ENCODE measurements around the gene TNS2. TPM values are rescaled to one million over a fixed set of nuclear protein-coding genes. Genes with fewer than 3 reads are reported as not detected.

Gene TNS2
- total and polyA plus RNA-seq, 4 donors, result 56.7 to 182 (median 105) TPM

DNA sequence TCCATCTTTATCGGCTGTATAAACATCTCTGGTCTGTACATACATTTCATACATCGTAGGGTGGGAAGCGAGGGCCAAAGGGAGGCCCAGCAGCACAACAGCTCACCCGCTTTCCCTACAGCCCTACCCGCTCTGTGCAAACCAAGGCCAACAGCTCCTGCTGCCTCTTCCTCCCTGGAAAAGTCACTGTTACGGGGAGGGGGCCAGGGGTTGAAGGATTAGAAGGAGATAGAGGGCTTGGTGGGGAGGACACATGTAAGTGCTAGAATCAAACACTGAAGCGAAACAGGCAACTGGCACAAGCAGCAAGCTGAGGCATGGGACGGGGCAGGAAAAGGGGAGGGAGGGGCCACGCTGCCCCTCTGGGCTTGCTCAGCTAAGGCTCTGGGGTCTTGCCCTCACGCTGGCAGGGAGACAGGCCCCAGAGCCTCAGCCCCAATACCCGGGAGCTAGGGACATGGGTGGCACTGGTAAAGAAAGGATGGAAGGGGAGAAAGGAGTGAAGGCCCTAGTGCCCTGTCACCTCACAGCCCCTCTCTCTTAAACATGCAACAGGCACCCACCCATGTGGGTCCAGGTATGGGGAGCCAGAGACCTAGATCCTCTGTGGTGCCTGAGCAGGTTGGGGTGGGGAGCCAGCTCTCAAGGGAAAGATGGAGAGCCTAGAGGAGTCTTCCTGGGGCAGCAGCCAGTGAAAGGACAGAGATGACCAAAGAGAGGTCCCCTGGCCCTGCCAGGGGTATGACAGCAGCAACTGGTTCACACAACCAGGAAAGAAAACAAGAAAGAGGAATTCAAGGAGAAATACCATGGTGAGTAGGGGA is 15.0 kb downstream of the TNS2 start:
- DNase-seq (no peak), ATAC-seq (ENCODE audit: insufficient read depth, low FRiP score) (no peak)
- no peak overlapping the region for H3K27ac ChIP-seq (ENCODE audit: low read depth in 1 of 2, low read length in 1 of 2)
- no peaks in the 10 kb centered on the region for H3K27me3 ChIP-seq (ENCODE audit: control insufficient read depth in 3 of 3, insufficient read depth in 3 of 3, low read length in 2 of 3)
- WGBS, 2 donors, result 82 to 91% methylated on average over 11 of the region's 11 CpGs
- H3K9me3 ChIP-seq (ENCODE audit: control insufficient read depth in 4 of 4, insufficient read depth in 3 of 4, low read length in 3 of 4), result no peaks in the 10 kb centered on the region
- H3K9ac ChIP-seq (ENCODE audit: insufficient read depth in 1 of 2, low read length in 2 of 2), result no peak overlapping the region
- peaks cover 0 to 25% (median 11%) of the 10 kb centered on the region in 5 donors for H3K4me1 ChIP-seq (ENCODE audit: control insufficient read depth in 5 of 5, insufficient read depth in 5 of 5, low read length in 5 of 5)
- TF ChIP-seq, protein P1, sequence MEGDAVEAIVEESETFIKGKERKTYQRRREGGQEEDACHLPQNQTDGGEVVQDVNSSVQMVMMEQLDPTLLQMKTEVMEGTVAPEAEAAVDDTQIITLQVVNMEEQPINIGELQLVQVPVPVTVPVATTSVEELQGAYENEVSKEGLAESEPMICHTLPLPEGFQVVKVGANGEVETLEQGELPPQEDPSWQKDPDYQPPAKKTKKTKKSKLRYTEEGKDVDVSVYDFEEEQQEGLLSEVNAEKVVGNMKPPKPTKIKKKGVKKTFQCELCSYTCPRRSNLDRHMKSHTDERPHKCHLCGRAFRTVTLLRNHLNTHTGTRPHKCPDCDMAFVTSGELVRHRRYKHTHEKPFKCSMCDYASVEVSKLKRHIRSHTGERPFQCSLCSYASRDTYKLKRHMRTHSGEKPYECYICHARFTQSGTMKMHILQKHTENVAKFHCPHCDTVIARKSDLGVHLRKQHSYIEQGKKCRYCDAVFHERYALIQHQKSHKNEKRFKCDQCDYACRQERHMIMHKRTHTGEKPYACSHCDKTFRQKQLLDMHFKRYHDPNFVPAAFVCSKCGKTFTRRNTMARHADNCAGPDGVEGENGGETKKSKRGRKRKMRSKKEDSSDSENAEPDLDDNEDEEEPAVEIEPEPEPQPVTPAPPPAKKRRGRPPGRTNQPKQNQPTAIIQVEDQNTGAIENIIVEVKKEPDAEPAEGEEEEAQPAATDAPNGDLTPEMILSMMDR (IDR thresholded peaks at IDR 0.05; ENCODE audit: control extremely low read depth, extremely low read depth), result no peak
- H3K4me3 ChIP-seq, result no peak overlapping the region
- H3K36me3 ChIP-seq (ENCODE audit: control insufficient read depth in 4 of 4, insufficient read depth in 4 of 4, low read length in 4 of 4), result peaks cover 0 to 65% (median 34%) of the 10 kb centered on the region in 4 donors

DNA sequence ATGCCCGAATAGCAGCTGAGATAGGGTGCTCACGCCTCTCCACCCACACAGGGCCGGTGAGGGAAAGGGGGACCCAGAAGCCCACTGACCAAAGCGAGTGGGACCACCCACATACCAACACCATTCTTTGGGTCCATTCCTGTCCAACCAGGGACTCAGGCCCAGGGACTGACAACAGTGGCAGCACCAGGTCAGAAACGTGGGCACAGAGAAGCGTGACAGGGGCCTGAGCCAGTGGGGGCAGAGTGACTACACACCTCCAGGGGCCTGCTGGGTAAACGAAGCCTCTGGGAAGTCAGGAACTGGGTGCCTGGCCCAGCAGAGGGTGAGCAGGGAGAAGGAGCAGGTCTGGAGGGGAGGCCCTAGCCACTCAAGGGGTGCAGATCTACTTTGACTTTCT is 15.6 kb downstream of the TNS2 start:
- no peak for DNase-seq
- Histone ChIP-seq H3K27me3 (ENCODE audit: control insufficient read depth in 3 of 3, insufficient read depth in 3 of 3, low read length in 2 of 3) (no peaks in the 10 kb centered on the region), H3K9ac (ENCODE audit: insufficient read depth in 1 of 2, low read length in 2 of 2) (no peak overlapping the region), H3K27ac (ENCODE audit: low read depth in 1 of 2, low read length in 1 of 2) (peak overlapping the region in 1 of 2 donors; percentile 57), H3K36me3 (ENCODE audit: control insufficient read depth in 4 of 4, insufficient read depth in 4 of 4, low read length in 4 of 4) (peaks cover 0 to 58% (median 29%) of the 10 kb centered on the region in 4 donors), H3K4me3 (no peak overlapping the region), H3K4me1 (ENCODE audit: control insufficient read depth in 5 of 5, insufficient read depth in 5 of 5, low read length in 5 of 5) (peaks cover 0 to 30% (median 9%) of the 10 kb centered on the region in 5 donors), H3K9me3 (ENCODE audit: control insufficient read depth in 4 of 4, insufficient read depth in 3 of 4, low read length in 3 of 4) (no peaks in the 10 kb centered on the region)
- 77 to 84% methylated on average over 7 of the region's 7 CpGs for WGBS, 2 donors
- no peak for ATAC-seq (ENCODE audit: insufficient read depth, low FRiP score)
- TF ChIP-seq, protein P1 (IDR thresholded peaks at IDR 0.05; ENCODE audit: control extremely low read depth, extremely low read depth), result no peak

DNA sequence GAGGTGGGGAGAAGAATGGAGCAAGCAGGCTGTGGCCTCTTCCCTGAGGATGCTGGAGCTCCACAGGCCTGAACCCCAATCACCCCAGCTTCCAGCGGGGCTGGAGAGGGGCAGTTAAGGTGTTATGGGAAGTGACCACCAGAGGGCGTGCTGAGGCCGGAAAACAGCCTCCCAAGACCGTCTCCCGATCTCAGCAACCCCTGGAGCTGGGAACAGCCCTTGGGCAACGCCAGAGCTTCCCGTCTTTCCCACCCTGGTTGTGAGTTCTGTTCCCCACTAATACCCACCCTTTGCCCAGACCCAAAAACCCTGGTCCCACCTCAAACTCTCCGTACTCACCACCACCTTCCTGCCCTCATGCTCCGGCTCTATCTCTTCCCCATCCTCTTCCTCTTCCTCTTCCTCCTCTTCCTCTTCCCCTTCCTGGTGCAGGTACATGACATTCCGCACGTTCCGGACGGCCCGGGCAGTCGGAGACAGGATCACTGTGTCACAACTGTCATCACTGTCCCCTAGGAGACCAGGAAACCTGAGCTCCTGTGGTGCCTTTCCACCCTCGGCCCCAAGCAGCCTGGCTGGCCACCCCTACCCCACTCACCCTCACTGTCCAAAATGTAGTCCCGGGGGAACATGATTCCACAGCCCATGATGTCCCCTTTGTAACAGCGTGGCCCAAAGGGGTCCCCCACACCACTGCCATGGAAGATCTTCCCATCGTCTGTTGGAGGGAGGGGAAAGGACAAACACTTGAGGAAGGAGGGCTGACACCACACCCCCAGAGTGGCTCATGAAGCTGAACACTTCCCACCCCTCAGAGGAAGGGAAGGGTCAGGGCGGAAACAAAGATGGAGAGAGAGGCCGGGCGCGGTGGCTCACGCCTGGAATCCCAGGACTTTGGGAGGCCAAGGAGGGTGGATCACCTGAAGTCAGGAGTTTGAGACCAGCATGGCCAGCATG is 16.4 kb downstream of the TNS2 start:
- peaks cover 0 to 57% (median 28%) of the 10 kb centered on the region in 4 donors for H3K36me3 ChIP-seq (ENCODE audit: control insufficient read depth in 4 of 4, insufficient read depth in 4 of 4, low read length in 4 of 4)
- H3K27ac ChIP-seq (ENCODE audit: low read depth in 1 of 2, low read length in 1 of 2), result peak overlapping the region in 1 of 2 donors; percentile 62
- peak; percentile 87 to 90 (median 88) for DNase-seq
- ATAC-seq (ENCODE audit: insufficient read depth, low FRiP score), result peak; percentile 54
- no peaks in the 10 kb centered on the region for H3K27me3 ChIP-seq (ENCODE audit: control insufficient read depth in 3 of 3, insufficient read depth in 3 of 3, low read length in 2 of 3)
- no peak overlapping the region for H3K9ac ChIP-seq (ENCODE audit: insufficient read depth in 1 of 2, low read length in 2 of 2)
- TF ChIP-seq, protein P1 (IDR thresholded peaks at IDR 0.05; ENCODE audit: control extremely low read depth, extremely low read depth), result peak; percentile 94
- no peak overlapping the region for H3K4me3 ChIP-seq
- peaks cover 0 to 23% (median 8%) of the 10 kb centered on the region in 5 donors for H3K4me1 ChIP-seq (ENCODE audit: control insufficient read depth in 5 of 5, insufficient read depth in 5 of 5, low read length in 5 of 5)
- 40 to 42% methylated on average over 24 of the region's 24 CpGs for WGBS, 2 donors
- H3K9me3 ChIP-seq (ENCODE audit: control insufficient read depth in 4 of 4, insufficient read depth in 3 of 4, low read length in 3 of 4), result no peaks in the 10 kb centered on the region
